HepG2 (cell line): ENCODE data around the gene DGKB. TPM values are rescaled to one million over a fixed set of nuclear protein-coding genes. Genes with fewer than 3 reads are reported as not detected.

Experiments
- ATAC-seq: fragments of 200-7000 bp; cut with Tn5 transposase; 3 replicates; pipeline ENCODE4 v1.9.1; 2020; ENCODE audit warnings: mild to moderate bottlenecking, moderate library complexity
- BruUV-seq: library from RNA; stranded (reverse); fragments of 400-500 nt; replicated peaks from 2 replicates; lab custom pipeline; 2021; lab: Mats Ljungman, UMichigan
- CTCF ChIA-PET: fragments of 300-600 bp; formaldehyde crosslinking; extraction: SDS; loops from one replicate; lab custom pipeline; 2021; ENCODE audit warnings: low total read pairs, inconsistent platforms, low intra/inter-chr PET ratio; lab: Yijun Ruan, JAX
- POLR2A ChIA-PET: fragments of 350-600 bp; sonication (Branson Sonifier 250); formaldehyde crosslinking; loops from one replicate; lab custom pipeline; 2020; ENCODE audit warnings: antibody characterized with exemption, inconsistent platforms; lab: Yijun Ruan, JAX
- DNase-seq: peaks from one replicate; pipeline ENCODE4 v3.0.0-alpha.2; 2015; ENCODE audit warnings: low spot score
- FAIRE-seq: peaks from 3 replicates; lab custom pipeline; 2011; peaks lifted over from hg19 to GRCh38; lab: Jason Lieb, UNC
- H2AFZ ChIP-seq: one replicate; pipeline ENCODE4 v1.6.1; 2011; ENCODE audit warnings: low read length, inconsistent platforms
- H3K27ac ChIP-seq: fragments of 300-600 bp; 3 replicates; pipeline ENCODE4 v1.8.0; 2011; ENCODE audit warnings: mixed run types, mild to moderate bottlenecking, mixed read lengths, low read length, inconsistent platforms; ENCODE audit not compliant: insufficient read depth; ENCODE audit errors: extremely low read length
- H3K27me3 ChIP-seq, 2 experiments: fragments of 200-600 bp in 1 of 2; 2 replicates in 1 of 2; 3 replicates in 1 of 2; pipeline versions ENCODE4 v1.6.0 to v1.8.0; 2011; ENCODE audit warnings: low read length in 2 of 2, mild to moderate bottlenecking in 2 of 2, moderate library complexity in 2 of 2, inconsistent platforms in 1 of 2; ENCODE audit not compliant: insufficient read depth in 2 of 2, control insufficient read depth in 1 of 2
- H3K36me3 ChIP-seq, 2 experiments: fragments of 200-600 bp in 1 of 2; replicated peaks in 1 of 2; 2 replicates in 1 of 2; 3 replicates in 1 of 2; pipeline versions ENCODE4 v1.5.1 to v1.8.0; 2011; ENCODE audit warnings: low read length in 2 of 2, inconsistent platforms in 1 of 2; ENCODE audit not compliant: insufficient read depth in 2 of 2, control insufficient read depth in 1 of 2
- H3K4me1 ChIP-seq: 2 replicates; pipeline ENCODE4 v1.5.1; 2012; ENCODE audit warnings: low read length, inconsistent platforms; ENCODE audit not compliant: insufficient read depth
- H3K4me2 ChIP-seq: 2 replicates; pipeline ENCODE4 v1.6.0; 2011; ENCODE audit warnings: low read depth, low read length, inconsistent platforms
- H3K4me3 ChIP-seq, 3 experiments: fragments of 200-600 bp in 1 of 3; sonication (generic), shearing (Covaris generic) in 1 of 3; replicated peaks in 1 of 3; 2 replicates each; pipeline ENCODE4 v1.5.1; 2011 to 2016; ENCODE audit warnings: low read length in 3 of 3, inconsistent platforms in 2 of 3, low read depth in 2 of 3, mild to moderate bottlenecking in 2 of 3, control low read depth in 1 of 3, mixed read lengths in 1 of 3; ENCODE audit not compliant: insufficient read depth in 1 of 3
- H3K79me2 ChIP-seq: one replicate; pipeline ENCODE4 v1.6.1; 2011; ENCODE audit warnings: low read length, inconsistent platforms; ENCODE audit not compliant: insufficient read depth
- H3K9ac ChIP-seq: 2 replicates; pipeline ENCODE4 v1.6.0; 2011; ENCODE audit warnings: mild to moderate bottlenecking, low read depth, low read length, inconsistent platforms; ENCODE audit not compliant: insufficient read depth
- H3K9me3 ChIP-seq: 2 replicates; pipeline ENCODE4 v1.5.1; 2012; ENCODE audit warnings: mild to moderate bottlenecking, low read length
- H4K20me1 ChIP-seq: 2 replicates; pipeline ENCODE4 v1.6.0; 2011; ENCODE audit warnings: inconsistent platforms, mild to moderate bottlenecking, low read length, moderate library complexity; ENCODE audit not compliant: insufficient read depth
- ATF7-NPFF ChIP-seq: sonication (generic); formaldehyde crosslinking; IDR thresholded peaks from 2 replicates; pipeline ENCODE4 v1.8.1; 2023; ENCODE audit warnings: mild to moderate bottlenecking, low read depth, missing genetic modification reagents, moderate library complexity
- HDAC6 ChIP-seq: fragments of 200-600 bp; sonication (generic); IDR thresholded peaks from 2 replicates; pipeline ENCODE4 v1.7.0; 2017; ENCODE audit warnings: mild to moderate bottlenecking, antibody characterized with exemption, low read length, low read depth
- ZNF552 ChIP-seq: sonication (generic); formaldehyde crosslinking; IDR thresholded peaks from 2 replicates; pipeline ENCODE4 v1.9.0; 2022; ENCODE audit warnings: missing genetic modification reagents, mild to moderate bottlenecking, borderline replicate concordance
- WGBS: methylation state at CpG from one replicate; pipeline ENCODE4 v1.1.6; 2017; ENCODE audit warnings: low lambda C conversion rate; 5-methylcytosine and 5-hydroxymethylcytosine counted together
- in situ Hi-C: cut with HindIII; loops from 2 replicates; pipeline ENCODE4 v1.10.0; 2017; ENCODE audit warnings: low pct_unique_long_range_greater_than_20kb; ENCODE audit not compliant: extremely low pct_ligation_motif_present
- intact Hi-C: fragments of 100-400 bp; cut with micrococcal nuclease; formaldehyde crosslinking; loops from one replicate; pipeline ENCODE4 v1.10.0; 2022; ENCODE audit not compliant: unreplicated experiment
- polyA plus RNA-seq, 8 experiments: library from polyadenylated mRNA; depleted of rRNA in 3 of 8; stranded (reverse) in 7 of 8; unstranded in 1 of 8; fragments of >200 nt; fragmentation: Illumina TruSeq in 4 of 8; extraction: Trizol in 4 of 8; gene quantifications; 2 replicates each; pipeline versions ENCODE4 v1.2.1 to v1.2.3, GENCODE V29; 2011 to 2016; ENCODE audit warnings: low read depth in 4 of 8, missing spikeins in 1 of 8, mixed read lengths in 1 of 8; ENCODE audit not compliant: insufficient read depth in 1 of 8
- total RNA-seq, 5 experiments: library from RNA; depleted of rRNA; stranded (reverse); fragments of >200 nt; fragmentation: Illumina TruSeq; extraction: Trizol; gene quantifications; 2 replicates each; pipeline ENCODE4 v1.2.3, GENCODE V29; 2016; ENCODE audit warnings: low read depth in 1 of 5

The DGKB gene
- total and polyA plus RNA-seq, 2 of the 13 experiments (the other 11 are each of a cell fraction or from before 2014, with no cell fraction given) = not detected

DNA sequence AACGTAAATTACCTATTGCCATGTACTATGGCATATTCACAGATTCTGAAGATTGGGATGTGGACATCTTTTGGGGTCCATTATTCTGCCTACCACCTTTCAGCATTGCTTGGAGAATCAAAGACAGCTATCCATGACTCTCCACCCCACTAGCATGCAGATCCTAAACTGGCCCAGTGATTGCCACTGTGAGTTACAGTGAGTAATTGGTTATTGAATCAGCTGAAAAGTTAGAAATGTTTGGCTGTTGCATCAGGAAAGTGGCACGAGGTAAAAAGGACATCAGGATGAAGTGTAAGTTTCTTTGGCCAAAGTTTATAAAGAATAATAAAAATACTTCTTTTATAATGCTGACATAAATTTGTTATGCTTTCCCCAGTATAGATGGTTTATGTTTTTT is 764.9 kb downstream of the DGKB start:
- Histone ChIP-seq H3K9me3 (peaks cover 88% of the 10 kb centered on the region), H2AFZ (no peak overlapping the region), H4K20me1 (no peaks in the 10 kb centered on the region), H3K27me3 (no peaks in the 10 kb centered on the region), H3K36me3 (no peaks in the 10 kb centered on the region), H3K4me3 (no peak overlapping the region), H3K9ac (no peak overlapping the region), H3K4me1 (no peaks in the 10 kb centered on the region), H3K27ac (no peak overlapping the region), H3K79me2 (no peaks in the 10 kb centered on the region), H3K4me2 (no peak overlapping the region)
- DNase-seq (no peak), FAIRE-seq (no peak), ATAC-seq (no peak)
- intact Hi-C loops (no loop called here), in situ Hi-C loops (no loop called here)
- TF ChIP-seq ZNF552 = no peak
- POLR2A ChIA-PET = no interaction called here
- 2% methylated on average over 2 of the region's 2 CpGs for WGBS
- BruUV-seq = no TSS peak
- CTCF ChIA-PET = no interaction called here

DNA sequence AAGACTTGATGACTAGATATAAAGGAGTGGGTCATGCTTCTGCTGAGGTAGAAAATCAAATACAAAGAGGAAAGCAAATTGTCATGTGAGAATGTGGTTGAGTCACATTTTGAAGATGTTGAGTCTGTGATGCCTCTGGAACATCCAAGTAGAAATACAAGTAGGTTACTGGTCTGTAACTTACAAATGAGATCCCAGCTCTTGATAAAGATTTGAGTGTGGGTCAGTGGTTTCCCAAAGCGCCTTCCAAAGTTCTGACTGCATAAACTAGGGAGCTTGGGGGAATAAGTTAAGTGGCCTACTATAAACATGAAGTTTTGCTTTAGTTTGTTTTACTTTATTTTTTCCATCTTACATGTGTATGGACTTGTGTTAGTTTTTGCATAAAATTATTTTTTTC is 768.8 kb downstream of the DGKB start:
- WGBS = 5% methylated on average over 1 of the region's 1 CpG
- no peak for DNase-seq
- Histone ChIP-seq H4K20me1 (no peaks in the 10 kb centered on the region), H2AFZ (no peak overlapping the region), H3K27ac (no peak overlapping the region), H3K27me3 (no peaks in the 10 kb centered on the region), H3K4me2 (no peak overlapping the region), H3K9ac (no peak overlapping the region), H3K79me2 (no peaks in the 10 kb centered on the region), H3K4me3 (no peak overlapping the region), H3K4me1 (no peaks in the 10 kb centered on the region), H3K9me3 (peaks cover 89% of the 10 kb centered on the region), H3K36me3 (no peaks in the 10 kb centered on the region)
- no TSS peak for BruUV-seq
- intact Hi-C loops = no loop called here
- ATAC-seq = no peak
- POLR2A ChIA-PET = no interaction called here
- CTCF ChIA-PET = no interaction called here
- in situ Hi-C loops = no loop called here
- no peak for FAIRE-seq
- TF ChIP-seq HDAC6 = no peak
- TF ChIP-seq ATF7-NPFF (CRISPR knock-in tag) = no peak
